HG03439 (cell line): ENCODE results near the gene KCNN3.

Source experiments
- ATAC-seq: cut with Tn5 transposase; IDR thresholded peaks from one replicate; pipeline ENCODE4 v1.9.1; 2021; ENCODE audit warnings: mild to moderate bottlenecking, moderate library complexity; ENCODE audit not compliant: unreplicated experiment

KCNN3 gene

GRCh38 chr1:154880671-154881070, 10.6 kb upstream of the KCNN3 start:
- ATAC-seq, result no peak

GRCh38 chr1:154879038-154879421, 8.9 kb upstream of the KCNN3 start:
- ATAC-seq, result no peak

GRCh38 chr1:154878371-154879037, 8.4 kb upstream of the KCNN3 start:
- ATAC-seq, result peak; percentile 62

- ATAC-seq, result no peak
These were observed 7.4 kb upstream of the KCNN3 start for GRCh38 chr1:154877370-154877974.

- no peak for ATAC-seq
These were observed 6.8 kb upstream of the KCNN3 start for GRCh38 chr1:154876842-154877369.

GRCh38 chr1:154874465-154874864, 4.4 kb upstream of the KCNN3 start:
- no peak for ATAC-seq

- ATAC-seq, result no peak
These were observed 3.4 kb upstream of the KCNN3 start for GRCh38 chr1:154873321-154873950.

- no peak for ATAC-seq
These were observed 1.3 kb upstream of the KCNN3 start for GRCh38 chr1:154871374-154871773.

- ATAC-seq, result no peak
These were observed 653 bp upstream of the KCNN3 start for GRCh38 chr1:154870734-154871133.

GRCh38 chr1:154869351-154870114, 548 bp downstream of the KCNN3 start:
- peak; percentile 9 for ATAC-seq

GRCh38 chr1:154867841-154868605, 2.1 kb downstream of the KCNN3 start:
- no peak for ATAC-seq

GRCh38 chr1:154867064-154867825, 2.8 kb downstream of the KCNN3 start:
- no peak for ATAC-seq

GRCh38 chr1:154866257-154867063, 3.6 kb downstream of the KCNN3 start:
- ATAC-seq, result no peak

- no peak for ATAC-seq
These were observed 4.4 kb downstream of the KCNN3 start for GRCh38 chr1:154865442-154866256.

- ATAC-seq, result no peak
These were observed 5.7 kb downstream of the KCNN3 start for GRCh38 chr1:154864189-154864975.

- no peak for ATAC-seq
These were observed 6.5 kb downstream of the KCNN3 start for GRCh38 chr1:154863315-154864174.
